OCI-LY3 (cell line): Measurements from ENCODE around the gene SPTBN4.

Experiments used
- H2AFZ ChIP-seq: fragments of 200-600, 300-600 bp; shearing (Covaris generic); 2 replicates; pipeline ENCODE4 v1.6.0; 2014; ENCODE audit warnings: antibody characterized with exemption, low read depth, low read length
- H3K27ac ChIP-seq: fragments of 200-600, 300-600 bp; sonication (generic); 2 replicates; pipeline ENCODE4 v1.5.1; 2014; ENCODE audit warnings: mild to moderate bottlenecking, low read length, moderate library complexity, mixed read lengths
- H3K27me3 ChIP-seq: fragments of 200-600, 300-600 bp; sonication (generic); 2 replicates; pipeline ENCODE4 v1.6.1; 2014; ENCODE audit warnings: low read depth, low read length, mixed read lengths
- H3K36me3 ChIP-seq: fragments of 200-600, 300-600 bp; sonication (generic); replicated peaks from 2 replicates; pipeline ENCODE3; 2014; ENCODE audit warnings: low read depth, low read length, mixed read lengths
- H3K4me1 ChIP-seq: fragments of 300-600, 200-600 bp; sonication (generic); 2 replicates; pipeline ENCODE4 v1.6.1; 2014; ENCODE audit warnings: low read length, mixed read lengths
- H3K4me2 ChIP-seq: fragments of 200-600, 300-600 bp; sonication (generic); 2 replicates; pipeline ENCODE4 v1.6.1; 2014; ENCODE audit warnings: low read length, mixed read lengths
- H3K4me3 ChIP-seq: fragments of 300-600, 200-600 bp; sonication (generic); 2 replicates; pipeline ENCODE4 v1.5.1; 2014; ENCODE audit warnings: antibody characterized with exemption, mild to moderate bottlenecking, low read length, moderate library complexity
- H3K79me2 ChIP-seq: fragments of 300-600, 200-600 bp; shearing (Covaris generic); 2 replicates; pipeline ENCODE4 v1.6.1; 2014; ENCODE audit warnings: mild to moderate bottlenecking, low read length, mixed read lengths
- H3K9ac ChIP-seq: fragments of 300-600, 200-600 bp; shearing (Covaris generic); 2 replicates; pipeline ENCODE4 v1.6.0; 2014; ENCODE audit warnings: mild to moderate bottlenecking, low read length, moderate library complexity
- H3K9me3 ChIP-seq: fragments of 200-600, 300-600 bp; shearing (Covaris generic); 2 replicates; pipeline ENCODE4 v1.6.1; 2014; ENCODE audit warnings: low read length, mixed read lengths; ENCODE audit not compliant: insufficient read depth
- H4K20me1 ChIP-seq: fragments of 200-600, 300-600 bp; sonication (generic); 2 replicates; pipeline ENCODE4 v1.6.1; 2016; ENCODE audit warnings: low read length, mixed read lengths; ENCODE audit not compliant: insufficient read depth
- CTCF ChIP-seq: fragments of 200-600, 300-600 bp; sonication (generic); IDR thresholded peaks from 2 replicates; pipeline ENCODE4 v1.5.1; 2014; ENCODE audit warnings: antibody characterized with exemption, low read length, low read depth
- EZH2phosphoT487 ChIP-seq: fragments of 200-600 bp; shearing (Covaris generic); IDR thresholded peaks from 2 replicates; pipeline ENCODE4 v1.6.1; 2018; ENCODE audit warnings: antibody characterized with exemption, mixed run types, low read depth

SPTBN4 gene

GRCh38 chr19:40607311-40608239, 140.8 kb downstream of the SPTBN4 start:
- no peak overlapping the region for H3K4me3 ChIP-seq
- H3K27me3 ChIP-seq: no peaks in the 10 kb centered on the region
- H2AFZ ChIP-seq: no peak overlapping the region
- no peak overlapping the region for H3K27ac ChIP-seq
- H3K4me1 ChIP-seq: peaks cover 33% of the 10 kb centered on the region
- H3K9me3 ChIP-seq: no peaks in the 10 kb centered on the region
- TF ChIP-seq EZH2phosphoT487 (no peak), CTCF (no peak)
- H3K4me2 ChIP-seq: no peak overlapping the region
- no peaks in the 10 kb centered on the region for H3K79me2 ChIP-seq
- no peak overlapping the region for H3K9ac ChIP-seq
- no peaks in the 10 kb centered on the region for H3K36me3 ChIP-seq
- no peaks in the 10 kb centered on the region for H4K20me1 ChIP-seq

- TF ChIP-seq CTCF (no peak), EZH2phosphoT487 (no peak)
- H3K4me2 ChIP-seq: no peak overlapping the region
- H3K4me1 ChIP-seq: peaks cover 27% of the 10 kb centered on the region
- H3K27ac ChIP-seq: no peak overlapping the region
- no peaks in the 10 kb centered on the region for H3K36me3 ChIP-seq
- no peak overlapping the region for H3K4me3 ChIP-seq
- no peak overlapping the region for H2AFZ ChIP-seq
- H3K27me3 ChIP-seq: no peaks in the 10 kb centered on the region
- no peak overlapping the region for H3K9ac ChIP-seq
- H3K79me2 ChIP-seq: no peaks in the 10 kb centered on the region
- H4K20me1 ChIP-seq: no peaks in the 10 kb centered on the region
- H3K9me3 ChIP-seq: no peaks in the 10 kb centered on the region
Measured at GRCh38 chr19:40608240-40608621, 141.4 kb downstream of the SPTBN4 start.

GRCh38 chr19:40608957-40609356, 142.2 kb downstream of the SPTBN4 start:
- peaks cover 23% of the 10 kb centered on the region for H3K4me1 ChIP-seq
- peak overlapping the region; percentile 78 for H3K4me2 ChIP-seq
- H3K27me3 ChIP-seq: no peaks in the 10 kb centered on the region
- peak overlapping the region; percentile 77 for H3K4me3 ChIP-seq
- no peaks in the 10 kb centered on the region for H3K36me3 ChIP-seq
- H3K79me2 ChIP-seq: no peaks in the 10 kb centered on the region
- no peak overlapping the region for H2AFZ ChIP-seq
- TF ChIP-seq EZH2phosphoT487 (no peak), CTCF (no peak)
- H3K9ac ChIP-seq: peak overlapping the region; percentile 72
- no peak overlapping the region for H3K27ac ChIP-seq
- H4K20me1 ChIP-seq: no peaks in the 10 kb centered on the region
- H3K9me3 ChIP-seq: no peaks in the 10 kb centered on the region

GRCh38 chr19:40609561-40610395, 143.0 kb downstream of the SPTBN4 start:
- Histone ChIP-seq H3K9me3 (no peaks in the 10 kb centered on the region), H3K79me2 (no peaks in the 10 kb centered on the region), H3K4me1 (peaks cover 19% of the 10 kb centered on the region), H3K27ac (no peak overlapping the region), H4K20me1 (no peaks in the 10 kb centered on the region), H3K36me3 (no peaks in the 10 kb centered on the region), H3K4me2 (peak overlapping the region; percentile 78), H2AFZ (no peak overlapping the region; the same call in 1 of the 2 replicates), H3K27me3 (no peaks in the 10 kb centered on the region), H3K9ac (peak overlapping the region; percentile 72), H3K4me3 (peak overlapping the region; percentile 77)
- TF ChIP-seq CTCF: no peak
- TF ChIP-seq EZH2phosphoT487: no peak
